Neuron (in vitro differentiated cells): ENCODE measurements around the gene SCP2.

Experiments
- H2AFZ ChIP-seq: one replicate; pipeline ENCODE4 v1.6.1; 2013; ENCODE audit warnings: low read depth, mild to moderate bottlenecking, inconsistent platforms, low read length, moderate library complexity
- H3K27me3 ChIP-seq: one replicate; pipeline ENCODE4 v1.6.1; 2013; ENCODE audit warnings: low read length; ENCODE audit not compliant: insufficient read depth
- H3K36me3 ChIP-seq: one replicate; pipeline ENCODE4 v1.6.1; 2013; ENCODE audit warnings: low read length; ENCODE audit not compliant: insufficient read depth
- H3K4me1 ChIP-seq: one replicate; pipeline ENCODE4 v1.6.1; 2013; ENCODE audit warnings: low read length; ENCODE audit not compliant: insufficient read depth
- H3K4me3 ChIP-seq: 2 replicates; pipeline ENCODE4 v1.5.1; 2013; ENCODE audit warnings: mild to moderate bottlenecking, low read length, moderate library complexity
- H3K9me3 ChIP-seq: one replicate; pipeline ENCODE4 v1.6.1; 2013; ENCODE audit warnings: low read length

SCP2 gene

DNA sequence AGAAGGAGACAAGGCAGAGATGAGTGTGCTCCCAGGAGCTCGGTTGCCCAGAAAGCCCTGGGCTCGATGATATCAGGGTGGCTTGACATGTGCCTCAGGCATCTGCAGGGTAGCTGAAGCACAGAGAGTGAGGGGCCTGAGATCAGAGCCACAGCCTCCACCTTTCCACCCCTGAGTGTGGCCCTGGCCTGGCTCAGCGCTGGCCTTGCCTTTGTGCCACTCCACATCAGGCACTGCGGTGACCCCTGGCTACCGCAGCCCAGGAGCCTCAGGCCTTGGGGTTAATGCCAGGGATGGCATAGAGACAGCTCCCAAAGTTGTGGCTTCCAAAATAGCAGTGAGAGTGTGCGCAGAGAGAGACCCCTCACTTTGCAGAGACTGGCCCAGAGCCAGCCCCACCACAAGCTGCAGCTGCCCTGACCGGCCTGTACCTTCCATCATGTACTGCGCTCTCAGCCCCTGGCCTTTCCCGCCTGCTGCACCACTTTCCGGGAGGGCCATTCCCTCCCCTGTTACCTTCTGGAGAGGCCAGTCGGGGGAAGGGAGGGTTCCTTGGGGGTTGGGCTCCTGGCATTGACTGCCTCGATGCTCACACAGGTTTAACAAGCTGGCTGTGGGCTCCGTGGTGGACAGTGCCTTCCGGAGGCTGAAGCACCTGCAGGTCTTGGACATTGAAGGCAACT is 154.4 kb downstream of the SCP2 start:
- no peak overlapping the region for H3K4me3 ChIP-seq
- no peak overlapping the region for H2AFZ ChIP-seq

DNA sequence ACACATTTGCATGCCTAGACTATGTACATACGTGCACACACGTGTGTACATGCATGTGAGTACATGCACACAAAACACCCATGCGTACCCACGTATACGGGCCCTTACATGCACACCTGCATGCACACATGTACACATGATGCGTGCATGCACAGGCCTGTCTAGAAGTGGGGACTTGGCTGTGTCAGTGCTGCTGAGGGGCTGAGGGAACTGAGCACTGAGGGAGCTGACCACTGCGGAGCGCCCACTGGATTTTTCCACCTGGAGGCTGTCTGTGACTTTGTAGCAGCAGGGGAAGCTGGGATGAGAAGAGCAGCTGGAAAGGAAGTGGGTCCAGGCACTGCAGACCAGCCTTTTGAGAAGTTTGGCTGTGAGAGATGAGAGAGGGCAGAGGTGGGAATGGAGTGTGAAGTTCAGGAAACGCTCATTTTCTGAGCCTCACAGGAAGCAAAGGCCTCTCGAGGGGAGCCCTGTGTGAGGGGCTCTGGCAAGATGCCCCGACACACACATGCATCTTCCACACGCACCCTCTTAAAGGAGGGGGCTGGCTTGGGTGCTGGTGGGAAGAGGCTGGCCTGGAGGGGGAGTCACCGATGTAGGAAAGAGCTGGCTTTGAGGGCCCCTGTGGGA is 155.9 kb downstream of the SCP2 start:
- no peak overlapping the region for H3K4me3 ChIP-seq
- H3K36me3 ChIP-seq: no peaks in the 10 kb centered on the region
- H2AFZ ChIP-seq: no peak overlapping the region
- H3K9me3 ChIP-seq: no peaks in the 10 kb centered on the region
- H3K27me3 ChIP-seq: peaks cover 18% of the 10 kb centered on the region
- H3K4me1 ChIP-seq: no peaks in the 10 kb centered on the region

More for the DNA sequence above, 154.4 kb downstream of the SCP2 start:
- Histone ChIP-seq H3K4me1 (peaks cover 2% of the 10 kb centered on the region), H3K9me3 (no peaks in the 10 kb centered on the region), H3K27me3 (peaks cover 18% of the 10 kb centered on the region), H3K36me3 (no peaks in the 10 kb centered on the region)

DNA sequence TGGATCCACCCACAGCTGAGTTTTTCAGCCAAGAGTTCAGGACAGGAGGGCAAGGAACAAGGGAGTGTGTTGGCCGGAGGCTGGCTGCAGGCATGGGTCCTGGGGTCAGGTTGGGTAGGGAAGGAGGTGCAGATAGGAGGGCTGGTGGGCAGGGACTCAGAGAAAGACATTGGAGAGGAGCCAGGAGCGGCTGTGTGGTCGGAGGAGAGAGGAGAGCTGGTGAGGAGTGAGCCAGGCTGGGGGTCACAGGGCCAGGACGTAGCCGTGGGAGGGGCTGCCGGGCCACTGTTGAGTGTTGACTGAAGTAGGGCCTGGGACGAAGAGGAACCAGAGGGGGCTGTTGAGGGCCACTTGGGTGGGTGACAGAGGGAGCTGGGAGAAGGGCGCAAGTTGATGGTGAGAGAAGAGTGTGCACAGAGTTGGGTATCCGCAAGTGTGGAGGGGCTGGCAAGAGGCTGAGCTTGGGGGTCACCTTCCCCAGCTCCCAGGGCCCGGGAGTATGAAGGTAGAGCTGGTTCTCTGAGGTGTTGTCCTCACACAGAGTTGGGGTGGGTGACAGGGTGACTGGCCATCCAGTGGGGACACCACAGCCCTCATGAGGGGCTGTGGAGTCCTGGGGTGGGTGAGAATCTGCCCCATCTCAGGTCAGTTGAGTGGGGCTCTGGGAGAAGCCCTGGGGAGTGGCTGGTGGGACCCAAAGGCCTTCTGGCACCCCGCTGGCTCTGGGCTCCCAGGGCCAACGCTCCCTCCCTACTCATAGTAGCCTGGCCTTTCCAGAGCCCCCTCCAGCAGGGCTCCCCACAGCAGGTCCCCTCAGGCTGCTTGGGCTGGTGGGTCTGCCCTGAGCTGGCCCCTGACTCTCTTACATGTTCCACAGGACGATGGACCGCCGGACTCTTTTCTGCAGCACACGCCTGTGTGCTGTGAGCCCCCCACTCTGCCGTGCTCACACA is 156.8 kb downstream of the SCP2 start:
- no peaks in the 10 kb centered on the region for H3K4me1 ChIP-seq
- H3K4me3 ChIP-seq: no peak overlapping the region
- H3K9me3 ChIP-seq: no peaks in the 10 kb centered on the region
- no peaks in the 10 kb centered on the region for H3K36me3 ChIP-seq
- H2AFZ ChIP-seq: no peak overlapping the region
- H3K27me3 ChIP-seq: peaks cover 18% of the 10 kb centered on the region

DNA sequence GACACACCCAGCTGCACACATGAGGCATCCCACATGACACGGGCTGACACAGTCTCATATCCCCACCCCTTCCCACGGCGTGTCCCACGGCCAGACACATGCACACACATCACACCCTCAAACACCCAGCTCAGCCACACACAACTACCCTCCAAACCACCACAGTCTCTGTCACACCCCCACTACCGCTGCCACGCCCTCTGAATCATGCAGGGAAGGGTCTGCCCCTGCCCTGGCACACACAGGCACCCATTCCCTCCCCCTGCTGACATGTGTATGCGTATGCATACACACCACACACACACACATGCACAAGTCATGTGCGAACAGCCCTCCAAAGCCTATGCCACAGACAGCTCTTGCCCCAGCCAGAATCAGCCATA is 157.5 kb downstream of the SCP2 start:
- H3K4me1 ChIP-seq: no peaks in the 10 kb centered on the region
- no peak overlapping the region for H3K4me3 ChIP-seq
- no peaks in the 10 kb centered on the region for H3K36me3 ChIP-seq

DNA sequence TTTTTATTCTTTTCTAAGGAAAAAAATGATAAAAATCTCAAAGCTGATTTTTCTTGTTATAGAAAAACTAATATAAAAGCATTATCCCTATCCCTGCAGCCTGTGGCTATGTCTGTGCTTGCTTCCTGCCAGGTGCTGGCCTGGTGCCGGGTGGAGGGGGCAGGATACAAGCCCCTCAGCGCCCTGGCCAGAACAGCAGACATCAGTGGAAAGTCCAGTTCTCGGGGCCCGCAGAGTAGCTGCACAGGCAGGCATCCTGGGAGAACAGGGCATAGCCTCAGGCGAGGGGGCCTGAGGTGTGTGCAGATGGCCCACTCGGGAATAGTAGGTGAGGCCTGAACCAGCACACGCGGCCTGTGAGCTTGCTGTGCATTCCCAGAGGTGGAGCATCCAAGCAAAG is 158.3 kb downstream of the SCP2 start:
- no peaks in the 10 kb centered on the region for H3K4me1 ChIP-seq
- no peaks in the 10 kb centered on the region for H3K36me3 ChIP-seq
- H3K27me3 ChIP-seq: peaks cover 18% of the 10 kb centered on the region
- H2AFZ ChIP-seq: no peak overlapping the region
- H3K9me3 ChIP-seq: no peaks in the 10 kb centered on the region
- H3K4me3 ChIP-seq: no peak overlapping the region

More for the DNA sequence above, 157.5 kb downstream of the SCP2 start:
- Histone ChIP-seq H3K27me3 (peaks cover 18% of the 10 kb centered on the region), H2AFZ (no peak overlapping the region), H3K9me3 (no peaks in the 10 kb centered on the region)

DNA sequence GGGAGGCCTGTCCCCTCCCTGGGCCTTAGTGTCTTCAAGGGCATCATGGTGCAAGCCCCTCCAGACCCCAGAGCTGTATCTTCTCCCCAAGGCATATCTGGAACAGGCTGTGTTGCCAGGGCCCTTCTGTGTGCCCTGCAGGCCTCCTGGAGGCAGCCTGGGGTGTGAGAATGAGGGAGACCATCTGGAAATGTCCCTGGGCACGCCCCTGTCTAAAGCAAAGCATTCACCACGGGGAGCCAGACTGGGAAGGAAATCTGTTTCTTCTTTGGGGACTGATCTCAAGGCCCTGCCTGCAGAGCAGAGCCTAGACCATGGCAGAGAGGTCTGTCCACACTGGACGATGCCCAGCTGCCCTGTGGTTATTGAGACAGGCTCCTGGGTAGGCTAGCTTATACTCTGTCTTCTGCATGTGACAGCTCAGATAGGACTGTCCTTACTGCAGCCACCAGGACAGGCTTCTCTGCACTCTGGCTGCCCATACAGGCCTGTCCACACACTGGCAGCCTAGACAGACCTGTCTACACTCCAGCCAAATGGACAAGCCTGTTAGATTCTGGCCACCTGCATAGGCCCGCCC is 159.5 kb downstream of the SCP2 start:
- Histone ChIP-seq H3K4me1 (no peaks in the 10 kb centered on the region), H3K4me3 (no peak overlapping the region), H3K27me3 (peaks cover 12% of the 10 kb centered on the region), H3K9me3 (no peaks in the 10 kb centered on the region), H3K36me3 (no peaks in the 10 kb centered on the region), H2AFZ (no peak overlapping the region)

DNA sequence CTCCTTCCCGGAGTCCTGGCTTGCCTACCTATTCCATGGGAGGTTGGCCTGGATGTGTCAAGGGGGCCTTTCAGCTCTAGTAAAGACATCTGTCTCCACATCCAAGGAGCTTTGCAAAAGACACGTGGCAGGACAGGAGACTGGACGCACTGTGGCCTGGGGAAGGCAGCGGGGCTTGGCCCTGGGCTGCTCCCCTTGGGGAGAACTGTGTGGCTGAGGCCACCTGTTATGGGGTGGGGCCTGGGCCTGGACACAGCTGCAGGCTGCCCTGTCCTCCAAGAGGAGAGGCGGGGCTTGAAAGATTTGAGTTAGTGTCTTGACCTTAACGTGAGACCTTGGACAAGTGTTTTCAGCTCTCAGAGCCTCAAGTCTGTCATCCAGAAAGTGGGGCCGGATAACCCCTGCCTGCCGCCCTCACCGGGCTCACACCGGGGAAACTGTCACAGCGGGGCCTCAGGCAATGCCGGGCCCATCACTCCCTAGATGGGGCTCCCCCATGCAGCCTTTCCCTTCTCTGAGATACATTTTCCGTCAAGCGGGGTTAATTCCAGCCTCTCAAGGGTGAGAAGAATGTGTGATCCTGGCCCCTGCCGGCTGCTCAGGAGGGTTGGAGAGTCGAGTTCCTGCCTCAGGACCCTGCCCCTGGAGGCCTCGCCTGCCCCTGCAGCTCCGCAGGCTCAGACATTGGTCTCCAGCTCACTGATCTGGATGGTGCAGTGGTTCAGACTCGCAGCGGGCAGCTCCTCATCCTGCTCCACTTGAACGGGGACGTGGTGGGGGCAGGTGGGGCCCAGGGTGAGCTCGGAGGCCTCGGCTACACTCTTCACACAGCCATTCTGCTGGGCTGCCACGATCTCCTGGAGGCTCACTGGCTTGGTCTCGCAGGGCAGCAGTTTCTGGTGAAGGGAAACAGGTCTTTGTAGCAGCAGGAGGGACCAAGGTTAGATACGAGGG is 160.5 kb downstream of the SCP2 start:
- no peak overlapping the region for H2AFZ ChIP-seq

DNA sequence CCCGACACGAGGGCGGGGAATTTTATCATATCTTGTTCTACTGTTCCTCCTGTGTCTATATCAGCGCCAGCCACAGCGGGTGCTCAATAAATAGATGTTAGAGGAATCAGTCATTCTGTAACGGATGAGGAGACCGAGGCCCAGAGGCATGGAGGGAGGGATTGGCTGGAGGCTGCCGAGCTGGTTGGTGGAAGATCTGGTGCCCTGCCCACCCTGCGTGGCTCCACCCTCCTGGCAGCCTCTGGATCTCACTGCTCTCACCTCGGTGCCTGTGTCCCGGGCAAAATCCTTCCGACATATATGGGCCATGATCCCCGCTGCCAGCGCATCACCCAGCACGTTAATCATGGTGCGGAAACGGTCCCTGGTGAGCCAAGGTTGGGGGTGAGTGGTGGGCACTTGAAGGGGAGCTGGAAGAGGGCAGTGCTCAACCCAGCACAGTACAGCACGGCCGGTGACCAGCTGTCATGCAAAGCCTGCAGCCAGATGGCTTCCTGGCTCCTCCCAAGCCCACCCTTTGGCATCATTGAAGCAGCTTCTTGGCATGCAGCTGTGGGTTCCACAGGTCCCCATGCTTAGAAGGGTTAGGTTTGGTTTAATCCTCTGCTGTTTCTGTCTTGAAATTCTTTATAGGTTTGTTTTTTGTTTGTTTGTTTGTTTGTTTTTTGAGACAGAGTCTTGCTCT is 161.7 kb downstream of the SCP2 start:
- Histone ChIP-seq H3K4me1 (no peaks in the 10 kb centered on the region), H3K27me3 (peaks cover 2% of the 10 kb centered on the region), H3K36me3 (no peaks in the 10 kb centered on the region), H3K9me3 (no peaks in the 10 kb centered on the region), H2AFZ (no peak overlapping the region), H3K4me3 (no peak overlapping the region)

More for the DNA sequence above, 160.5 kb downstream of the SCP2 start:
- H3K4me1 ChIP-seq: no peaks in the 10 kb centered on the region
- peaks cover 8% of the 10 kb centered on the region for H3K27me3 ChIP-seq
- H3K9me3 ChIP-seq: no peaks in the 10 kb centered on the region
- no peaks in the 10 kb centered on the region for H3K36me3 ChIP-seq
- H3K4me3 ChIP-seq: no peak overlapping the region

DNA sequence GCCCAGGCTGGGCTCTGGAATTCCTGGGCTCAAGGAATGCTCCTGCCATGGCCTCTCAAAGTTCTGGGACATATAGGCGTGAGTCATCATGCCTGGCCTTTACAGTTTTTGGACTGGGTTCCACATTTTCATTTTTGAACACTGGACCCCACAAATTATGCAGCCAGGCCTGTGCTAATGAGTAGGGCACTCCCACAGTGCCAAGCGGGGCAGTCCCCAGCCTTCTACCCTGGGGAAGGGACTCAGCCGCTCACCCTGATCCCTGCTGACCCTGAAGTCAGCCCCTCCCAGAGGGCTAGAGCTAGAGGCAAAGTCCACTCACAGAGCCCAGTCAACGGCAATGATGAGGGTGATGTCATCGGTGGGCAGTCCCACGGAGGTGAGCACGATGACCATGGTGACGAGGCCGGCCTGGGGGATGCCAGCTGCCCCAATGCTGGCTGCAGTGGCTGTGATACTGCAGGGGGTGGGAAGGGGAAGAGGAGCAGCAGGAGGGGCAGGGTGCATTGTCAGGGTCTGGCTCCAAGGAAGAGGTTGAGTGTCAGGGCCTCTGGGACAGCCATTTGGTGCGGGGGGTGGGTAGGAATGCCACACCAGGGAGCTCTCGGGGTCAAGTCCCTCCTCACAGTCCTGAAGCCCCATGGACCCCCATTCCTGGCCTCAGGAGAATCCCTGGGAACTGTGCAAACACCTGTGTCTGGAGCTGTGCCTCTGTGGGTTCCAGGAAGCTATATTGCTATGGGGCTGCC is 162.6 kb downstream of the SCP2 start:
- H3K4me3 ChIP-seq: no peak overlapping the region

DNA sequence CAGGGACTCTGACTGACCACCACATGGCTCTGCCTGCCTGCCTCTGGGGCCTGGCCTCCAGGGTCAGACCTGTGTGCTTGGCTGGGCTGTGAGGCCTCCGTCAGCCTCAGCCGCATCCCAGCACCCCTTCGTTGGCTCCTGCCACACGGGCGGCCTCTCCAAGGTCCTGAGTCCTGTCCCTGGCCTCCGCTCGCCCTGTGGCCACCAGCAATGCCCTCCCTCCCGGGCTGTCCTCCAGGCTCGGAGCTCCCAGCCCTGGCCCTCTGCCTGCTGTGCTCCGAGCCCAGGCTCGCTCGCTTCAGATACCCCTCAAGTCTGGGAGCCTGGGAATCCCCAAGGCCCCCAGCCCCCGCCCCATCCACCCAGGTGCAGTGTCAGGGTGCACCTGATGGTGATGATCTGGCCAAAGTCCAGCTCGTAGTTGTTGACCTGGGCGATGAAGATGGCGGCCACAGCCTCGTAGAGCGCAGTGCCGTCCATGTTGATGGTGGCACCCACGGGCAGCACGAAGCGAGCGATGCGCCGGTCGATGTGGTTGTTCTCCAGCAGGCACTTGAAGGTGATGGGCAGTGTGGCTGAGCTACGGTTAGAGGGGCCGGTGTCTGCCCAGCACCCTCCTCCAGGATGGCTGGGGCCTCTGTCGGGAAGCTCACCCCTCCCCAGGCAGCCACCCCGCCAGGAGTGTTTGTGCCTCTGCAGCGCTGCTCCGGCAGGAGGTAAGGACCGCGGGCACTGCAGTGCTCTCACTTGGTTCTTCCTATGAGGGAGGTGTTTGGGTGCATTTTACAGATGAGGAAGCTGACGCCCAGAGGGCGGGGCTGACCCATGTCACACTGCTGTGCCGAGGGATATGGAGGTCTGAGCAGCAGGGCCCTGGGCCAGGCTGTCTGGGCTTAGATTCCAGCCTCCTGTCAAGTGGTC is 163.4 kb downstream of the SCP2 start:
- H3K27me3 ChIP-seq: peaks cover 2% of the 10 kb centered on the region
- no peak overlapping the region for H3K4me3 ChIP-seq
- H3K9me3 ChIP-seq: no peaks in the 10 kb centered on the region
- no peaks in the 10 kb centered on the region for H3K36me3 ChIP-seq
- H3K4me1 ChIP-seq: no peaks in the 10 kb centered on the region
- H2AFZ ChIP-seq: no peak overlapping the region

More for the DNA sequence above, 162.6 kb downstream of the SCP2 start:
- Histone ChIP-seq H3K9me3 (no peaks in the 10 kb centered on the region), H3K4me1 (no peaks in the 10 kb centered on the region), H2AFZ (no peak overlapping the region), H3K36me3 (no peaks in the 10 kb centered on the region), H3K27me3 (peaks cover 2% of the 10 kb centered on the region)
